ENCODE data around the gene B4GALT6.
A peak's percentile ranks its signal among the peaks of the same experiment; 100 is the strongest.
"Not testable (repeated sequence)": the region's sequence is repeated elsewhere in the genome, so short reads cannot be mapped to it uniquely, and the experiment has no call there.

B4GALT6 gene

GRCh38 chr18:31684279-31685096 is at the start of gene B4GALT6:
B4GALT6 (minus strand) TSS chr18:31684581; CDS start chr18:31684426, 155 bp downstream.
- no peak for DNase-seq

DNA sequence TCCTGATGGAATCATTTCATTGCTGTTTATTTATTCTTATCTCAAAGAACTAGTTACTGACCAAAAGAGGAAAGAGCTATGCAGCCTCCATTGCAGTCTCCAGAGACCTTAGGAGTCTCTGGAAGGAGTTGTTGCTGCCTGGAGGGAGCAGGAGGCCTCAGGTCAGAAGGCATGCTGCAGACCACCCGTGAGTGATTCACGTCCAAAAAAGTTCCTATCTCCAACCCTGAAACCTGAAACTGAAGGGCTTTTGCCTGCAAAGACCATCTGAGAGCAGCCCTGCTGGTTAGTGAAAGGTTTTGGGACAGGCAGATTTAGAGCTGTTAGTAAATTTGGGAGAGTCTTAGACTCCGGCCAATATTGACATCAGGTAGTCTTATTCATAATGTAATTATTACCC is 47.2 kb upstream of the B4GALT6 start:
- no peak for DNase-seq

DNA sequence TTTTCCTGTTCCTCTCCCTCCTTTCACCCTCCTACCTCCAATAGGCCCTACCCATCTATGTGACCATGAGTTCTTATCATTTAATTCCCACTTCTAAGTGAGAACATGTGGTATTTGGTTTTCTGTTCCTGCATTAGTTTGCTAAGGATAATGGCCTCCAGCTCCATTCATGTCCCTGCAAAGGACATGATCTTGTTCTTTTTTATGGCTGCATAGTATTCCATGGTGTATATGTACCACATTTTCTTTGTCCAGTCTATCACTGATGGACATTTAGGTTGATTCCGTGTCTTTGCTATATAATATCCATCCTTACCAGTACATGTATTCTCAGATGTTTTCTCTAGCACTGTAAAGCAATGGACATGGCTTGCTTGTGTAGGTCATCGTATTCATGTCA is 44.8 kb upstream of the B4GALT6 start:
- DNase-seq = not testable (repeated sequence)

DNA sequence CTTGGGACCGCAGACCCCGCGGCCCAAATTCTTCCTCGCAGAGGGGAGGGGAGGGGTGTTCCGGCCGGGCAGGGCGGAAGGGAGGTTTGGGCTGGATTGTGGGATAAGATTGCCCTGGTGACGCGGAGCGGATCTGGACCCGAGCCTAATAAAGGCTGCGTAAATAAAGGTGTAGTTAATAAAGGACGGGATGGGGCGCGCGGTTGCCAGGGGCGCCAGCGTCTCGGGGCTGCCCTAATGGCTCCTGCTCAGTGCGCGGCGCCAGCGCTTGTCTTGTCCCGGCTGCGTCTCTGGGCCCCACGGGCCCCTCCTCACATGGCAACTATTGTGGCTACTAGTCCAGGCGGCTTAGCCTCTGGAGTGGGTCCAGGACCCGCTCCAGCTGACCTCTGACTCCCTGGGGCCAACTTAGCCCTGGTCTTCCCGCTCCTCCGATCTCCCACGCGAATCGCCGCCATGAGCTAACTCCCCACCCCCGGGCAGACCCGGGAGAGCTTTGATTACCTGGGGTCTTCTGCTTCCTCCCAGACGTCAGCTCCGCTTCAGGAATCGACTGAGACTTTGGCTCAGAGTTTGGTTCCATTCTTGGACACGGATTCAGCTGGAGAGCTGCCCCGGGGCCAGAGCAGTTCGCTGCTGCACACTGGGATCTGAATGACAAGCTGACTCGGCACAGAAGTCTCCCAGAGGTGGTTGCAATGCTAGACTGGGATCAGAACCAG is 39.8 kb upstream of the B4GALT6 start:
- no peak for DNase-seq

DNA sequence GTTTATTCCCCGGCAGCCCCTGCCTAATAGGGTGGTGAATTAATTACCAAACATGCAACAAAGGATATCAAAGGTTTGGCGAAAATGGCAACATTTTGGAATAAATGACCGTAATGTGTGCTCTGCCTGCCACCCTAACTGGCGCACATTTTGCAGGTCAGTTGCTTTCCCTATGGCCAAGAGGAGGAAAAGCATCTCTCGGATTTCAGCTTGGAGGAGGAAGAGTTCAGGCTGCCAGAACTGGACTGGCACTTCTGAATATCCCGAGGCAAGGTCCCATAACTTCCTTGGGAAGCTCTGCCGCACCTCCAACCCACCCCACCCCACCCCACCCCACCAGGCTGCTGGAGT is 39.2 kb upstream of the B4GALT6 start:
- no peak for DNase-seq

DNA sequence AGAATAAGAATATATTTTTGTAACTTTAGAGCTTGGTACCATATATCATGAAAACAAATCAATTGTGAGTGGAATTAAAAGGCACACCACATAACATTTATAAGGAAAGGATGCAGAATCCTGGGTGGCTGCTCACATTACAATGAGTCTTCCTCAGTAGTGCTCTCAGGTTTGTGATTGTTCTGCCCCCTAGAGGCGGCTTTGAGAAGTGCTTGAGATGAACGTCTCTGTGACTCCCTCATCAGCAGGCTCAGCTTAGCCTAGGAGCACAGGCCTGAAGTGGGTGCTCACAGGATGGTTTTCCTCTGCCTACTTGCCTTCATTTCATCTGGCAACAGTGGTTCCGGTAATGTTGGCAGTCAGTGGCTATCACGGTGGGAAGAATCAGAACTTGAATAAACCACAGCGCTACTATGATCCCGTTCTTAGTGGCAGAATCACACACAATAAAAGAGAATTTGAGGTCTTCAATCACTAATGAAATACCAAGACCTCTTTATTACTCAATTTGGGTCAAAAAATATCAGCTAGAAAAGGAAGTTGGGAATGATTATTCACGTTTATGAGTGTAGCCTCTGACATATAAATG is 38.1 kb upstream of the B4GALT6 start:
- peak; percentile 36 for DNase-seq

GRCh38 chr18:31721601-31722000 is 37.2 kb upstream of the B4GALT6 start:
- no peak for DNase-seq

- DNase-seq = no peak
These were observed 36.5 kb upstream of the B4GALT6 start for GRCh38 chr18:31720867-31721266.

DNA sequence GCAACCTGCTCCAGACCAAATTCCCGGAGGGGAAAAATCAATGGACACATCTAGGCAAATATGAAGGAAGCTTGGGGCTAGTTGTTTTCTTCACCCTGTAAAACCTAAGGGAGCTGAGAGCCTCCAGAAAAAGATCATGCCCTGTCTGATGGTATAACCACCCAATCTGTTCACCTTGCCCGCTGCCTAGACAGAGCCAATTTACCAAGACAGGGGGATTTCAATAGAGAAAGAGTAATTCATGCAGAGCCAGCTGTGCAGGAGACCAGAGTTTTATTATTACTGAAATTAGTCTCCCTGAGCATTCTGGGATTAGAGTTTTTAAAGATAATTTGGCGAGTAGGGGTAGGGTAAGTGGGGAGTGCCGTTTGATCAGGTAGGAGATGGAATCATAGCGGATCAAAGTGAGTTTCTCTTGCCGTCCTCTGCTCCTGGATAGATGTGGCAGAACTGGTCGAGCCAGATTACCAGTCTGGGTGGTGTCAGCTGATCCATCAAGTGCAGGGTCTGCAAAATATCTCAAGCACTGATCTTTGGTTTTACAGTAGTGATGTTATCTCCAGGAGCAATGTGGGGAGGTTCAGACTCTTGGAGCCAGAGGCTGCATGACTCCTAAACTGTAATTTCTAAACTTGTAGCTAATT is 35.1 kb upstream of the B4GALT6 start:
- DNase-seq = no peak

DNA sequence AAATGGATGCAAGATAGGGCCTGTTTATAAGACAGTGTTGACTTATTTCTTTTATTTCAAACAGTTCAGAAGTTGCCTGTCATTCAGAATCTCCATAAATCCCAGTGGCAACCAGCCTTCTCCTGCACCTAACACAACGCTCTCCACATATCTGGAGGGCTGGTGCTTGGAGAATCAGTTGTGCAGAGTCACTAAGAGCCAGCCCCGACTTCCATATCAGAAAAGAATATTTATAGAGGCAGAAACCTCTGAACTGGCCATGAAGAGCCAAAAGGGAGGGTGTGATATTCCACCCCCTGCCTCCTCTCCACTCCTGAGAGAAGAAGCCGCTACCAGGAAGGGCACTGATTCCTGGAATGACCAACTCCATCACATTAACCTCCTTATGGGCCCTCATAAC is 34.0 kb upstream of the B4GALT6 start:
- no peak for DNase-seq

DNA sequence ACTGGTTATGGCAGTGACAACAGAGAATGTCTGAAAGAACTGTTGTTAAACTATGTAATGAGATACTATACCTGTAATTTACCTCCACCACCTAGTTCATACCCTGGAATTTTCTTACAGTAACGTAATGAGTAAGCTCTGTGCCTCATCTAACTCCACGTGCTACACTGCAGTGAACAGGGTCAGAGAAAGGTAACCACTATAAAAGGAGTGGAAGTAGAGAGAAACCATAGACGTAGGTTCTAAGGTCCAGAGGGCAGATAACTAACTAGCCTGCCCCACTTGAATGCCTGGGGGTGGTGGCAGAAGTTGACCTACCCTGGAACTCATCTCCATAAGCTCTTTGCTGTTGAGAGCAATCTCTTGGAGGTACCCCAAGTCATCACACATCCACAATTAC is 32.0 kb upstream of the B4GALT6 start:
- no peak for DNase-seq

- DNase-seq = no peak
These were observed 27.2 kb upstream of the B4GALT6 start for GRCh38 chr18:31711365-31712172.

DNA sequence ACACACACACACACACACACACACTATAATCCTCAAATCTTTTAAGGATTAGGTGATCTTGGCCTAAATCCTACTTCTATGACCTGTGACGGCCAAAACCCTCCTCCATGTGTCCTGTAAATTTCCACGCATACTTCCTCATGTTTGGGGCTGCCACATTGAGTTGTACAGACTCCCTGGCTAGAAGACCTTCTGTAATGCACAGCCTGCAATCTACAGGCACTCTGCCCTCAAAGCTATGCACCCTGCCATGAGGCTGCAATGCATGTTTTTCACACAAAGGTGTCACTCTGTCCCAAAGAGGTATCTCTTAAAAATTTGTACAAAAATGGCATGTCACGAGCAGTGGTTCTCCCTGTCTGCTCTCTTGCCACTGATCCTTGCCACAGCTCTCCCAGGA is 26.4 kb upstream of the B4GALT6 start:
- no peak for DNase-seq

GRCh38 chr18:31707815-31708214 is 23.4 kb upstream of the B4GALT6 start:
- DNase-seq = no peak

DNA sequence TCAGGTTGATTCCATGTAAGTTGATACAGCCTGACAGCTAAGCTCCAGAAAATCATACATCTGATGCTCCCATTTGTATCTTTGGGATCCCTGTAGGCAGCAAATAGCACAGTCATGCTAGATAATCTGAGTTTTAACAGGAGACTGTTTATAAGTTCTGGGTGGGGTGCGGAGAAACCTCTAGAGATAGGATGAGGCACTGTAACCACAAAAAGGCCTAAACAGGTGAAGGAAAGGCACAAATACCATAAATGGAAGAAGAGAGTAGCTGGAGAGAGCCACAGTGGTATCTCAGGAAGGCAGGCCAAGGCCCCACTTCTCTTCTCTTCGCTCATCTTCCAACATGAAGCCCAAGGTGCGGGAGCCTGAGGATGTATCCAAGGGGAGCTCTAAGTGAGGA is 18.1 kb upstream of the B4GALT6 start:
- DNase-seq = no peak

DNA sequence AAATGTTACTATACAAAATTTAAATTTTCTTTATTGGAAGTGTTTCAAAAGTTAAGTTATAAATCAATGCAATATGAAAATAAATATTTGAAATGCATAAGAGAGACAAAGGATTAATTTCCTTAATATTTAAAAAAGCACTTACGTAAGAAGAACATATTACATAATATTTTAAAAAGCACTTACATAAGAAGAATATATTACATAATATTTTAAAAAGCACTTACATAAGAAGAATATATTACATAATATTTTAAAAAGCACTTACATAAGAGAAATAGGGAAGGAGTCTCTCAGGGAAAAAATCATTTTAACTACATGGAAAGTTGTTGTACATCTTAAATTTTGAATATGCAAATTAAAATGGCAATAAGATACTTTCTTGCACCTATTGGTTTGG is 17.4 kb upstream of the B4GALT6 start:
- DNase-seq = no peak

GRCh38 chr18:31700990-31701389 is 16.6 kb upstream of the B4GALT6 start:
- DNase-seq = no peak

- DNase-seq = no peak
These were observed 13.2 kb upstream of the B4GALT6 start for GRCh38 chr18:31697351-31698298.

GRCh38 chr18:31695989-31696388 is 11.6 kb upstream of the B4GALT6 start:
- DNase-seq = no peak

DNA sequence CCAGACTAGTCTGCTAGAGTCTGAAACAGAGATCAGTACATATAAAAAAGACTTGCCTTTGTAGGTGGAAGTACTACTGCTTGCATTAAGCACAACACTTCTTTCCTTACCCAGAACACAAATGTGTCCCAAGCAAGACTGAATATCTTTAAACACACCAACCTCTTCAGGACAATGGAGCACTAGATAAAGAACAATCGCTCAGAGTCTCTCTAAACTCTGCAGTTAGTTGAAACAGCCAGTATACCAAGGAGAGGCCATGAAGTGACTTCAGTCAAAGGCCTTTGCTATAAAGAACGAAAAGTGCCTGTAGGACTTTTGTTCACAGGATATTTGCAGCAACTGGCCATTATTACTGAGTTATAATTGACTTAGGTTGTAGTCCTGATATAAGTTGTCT is 9.9 kb upstream of the B4GALT6 start:
- DNase-seq = no peak

- DNase-seq = no peak
These were observed 4.2 kb upstream of the B4GALT6 start for GRCh38 chr18:31688606-31689005.

All from NK-92 treated with Interleukin-12 subunit alpha and Interleukin-12 subunit beta, amount 100 ng/mL, for 24 hours (cell line).